ENCODE data around the gene MYB. TPM values are rescaled to one million over a fixed set of nuclear protein-coding genes. Genes with fewer than 3 reads are reported as not detected.
"Not testable (repeated sequence)": the region's sequence is repeated elsewhere in the genome, so short reads cannot be mapped to it uniquely, and the experiment has no call there.

Gene MYB
- total RNA-seq, 1 donor from 2014 or later: 0.89 TPM

DNA sequence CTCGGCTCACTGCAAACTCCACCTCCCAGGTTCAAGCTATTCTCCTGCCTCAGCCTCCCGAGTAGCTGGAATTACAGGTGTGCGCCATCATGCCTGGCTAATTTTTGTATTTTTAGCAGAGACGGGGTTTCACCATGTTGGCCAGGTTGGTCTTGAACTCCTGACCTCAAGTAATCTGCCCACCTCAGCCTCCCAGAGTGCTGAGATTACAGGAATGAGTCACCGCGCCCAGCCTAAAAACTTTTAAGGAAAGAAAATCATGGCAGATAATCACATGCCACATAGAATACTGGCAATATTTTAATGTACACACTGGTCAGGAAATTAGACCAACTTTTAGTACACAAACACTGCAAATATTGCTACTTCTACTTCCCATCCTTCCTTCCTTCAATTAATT lies 16.7 kb upstream of the MYB start:
- DNase-seq (ENCODE audit: low spot score): not testable (repeated sequence)

DNA sequence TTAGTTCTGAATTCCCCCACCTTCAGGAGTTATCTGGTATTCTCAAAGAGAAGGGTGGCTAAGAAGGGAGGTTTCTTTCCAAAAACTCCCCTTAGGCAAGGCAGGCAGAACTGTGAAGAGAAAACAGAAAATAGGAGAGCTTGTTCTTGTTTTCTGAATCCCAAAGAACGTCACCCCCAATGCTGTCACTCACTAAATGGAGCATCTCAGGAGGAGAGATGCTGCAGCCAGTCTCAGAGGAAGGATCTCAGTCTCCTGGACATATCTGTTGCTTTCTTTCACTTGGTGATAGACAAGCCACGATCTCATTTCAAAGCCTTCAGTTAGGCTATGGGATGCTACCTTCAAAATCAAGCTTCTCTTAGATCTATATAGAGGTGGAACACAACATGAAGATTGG lies 16.1 kb upstream of the MYB start:
- DNase-seq (ENCODE audit: low spot score): no peak

DNA sequence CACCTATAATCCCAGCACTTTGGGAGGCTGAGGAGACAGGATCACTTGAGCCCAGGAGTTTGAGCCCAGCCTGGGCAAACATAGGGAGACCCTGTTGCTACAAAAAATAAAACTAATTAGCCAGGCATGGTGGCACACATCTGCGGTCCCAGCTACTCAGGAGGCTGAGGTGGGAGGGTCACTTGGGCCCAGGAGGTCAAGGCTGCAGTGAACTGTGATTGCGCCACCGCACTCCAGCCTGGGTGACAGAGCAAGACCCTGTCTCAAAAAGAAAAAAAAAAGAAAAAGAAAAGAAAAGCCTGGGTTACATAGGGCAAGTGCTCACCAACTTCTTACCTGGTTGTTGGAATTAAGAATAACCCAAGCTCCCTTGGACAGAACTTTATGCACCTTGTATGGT lies 14.6 kb upstream of the MYB start:
- DNase-seq (ENCODE audit: low spot score): no peak

DNA sequence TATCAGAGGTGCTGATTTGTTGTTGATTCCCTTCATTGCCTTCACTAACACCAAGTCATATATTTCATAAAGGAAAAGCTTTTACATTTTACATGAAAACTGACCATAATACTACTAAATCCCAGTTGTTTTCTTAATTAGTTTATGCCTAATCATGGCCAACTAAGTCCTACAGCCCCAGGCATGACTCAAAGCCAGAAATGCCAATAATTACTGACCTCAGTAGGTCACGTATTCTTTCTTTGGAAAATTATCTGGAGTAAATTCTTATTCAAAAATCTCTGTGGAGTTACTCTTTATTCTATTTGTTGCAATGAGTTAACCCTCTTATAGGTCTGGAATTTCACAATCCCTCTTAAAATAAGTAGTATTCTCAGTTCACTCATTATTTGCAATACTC lies 13.5 kb upstream of the MYB start:
- DNase-seq (ENCODE audit: low spot score): no peak

DNA sequence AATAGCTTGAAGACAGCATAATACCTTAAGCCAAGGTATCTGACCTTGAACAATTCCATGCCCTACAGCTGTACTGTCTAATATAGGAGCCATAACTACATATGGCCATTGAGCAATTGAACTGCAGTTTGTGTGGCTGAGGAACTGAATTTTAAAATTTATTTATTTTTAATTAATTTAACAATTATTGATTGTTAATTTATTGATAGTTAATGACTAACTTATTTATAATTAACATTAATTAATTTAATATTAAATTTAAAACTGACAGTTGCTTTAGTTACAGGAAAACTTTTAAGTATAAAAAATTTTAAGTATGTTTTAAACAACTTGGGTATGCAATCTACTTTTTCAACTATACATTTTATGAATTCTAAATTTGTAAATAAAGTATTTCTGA lies 12.3 kb upstream of the MYB start:
- no peak for DNase-seq (ENCODE audit: low spot score)

DNA sequence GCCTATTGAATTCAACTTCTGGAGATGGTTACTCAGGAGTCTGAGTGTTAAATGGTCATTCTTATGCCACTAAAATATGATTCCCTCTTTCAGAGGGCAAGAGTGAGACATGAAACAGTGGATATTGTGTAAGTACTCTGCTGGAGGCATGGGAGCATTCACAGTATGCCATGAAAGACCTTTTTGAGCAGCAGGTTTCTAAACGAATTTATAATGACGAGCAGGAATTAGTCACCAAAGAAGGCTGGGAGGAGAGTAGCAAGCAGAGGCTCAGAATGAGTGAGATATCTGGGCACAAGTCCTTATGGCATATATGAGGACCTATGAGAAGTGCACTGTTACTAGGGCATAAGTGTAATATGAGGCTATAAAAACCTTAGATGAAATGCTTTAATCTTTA lies 10.9 kb upstream of the MYB start:
- no peak for DNase-seq (ENCODE audit: low spot score)

DNA sequence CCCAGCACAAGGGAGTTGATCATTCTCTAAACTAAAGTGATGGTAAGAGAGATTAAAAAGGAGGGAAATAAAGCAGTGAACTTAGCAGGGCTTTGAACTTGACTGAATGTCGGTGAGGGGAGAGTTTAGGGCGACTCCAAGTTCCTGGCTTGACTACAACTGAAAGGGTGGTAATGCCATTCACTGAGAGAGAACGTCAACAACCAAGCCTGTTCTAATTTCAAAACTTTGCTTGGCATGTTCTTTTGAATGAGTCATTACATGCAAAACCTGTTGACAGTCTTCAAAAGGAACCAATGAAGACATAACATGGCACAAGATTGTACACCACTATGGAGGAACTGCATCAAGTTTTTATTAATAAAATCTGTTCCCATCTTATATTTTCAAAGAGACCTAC lies 10.3 kb upstream of the MYB start:
- DNase-seq (ENCODE audit: low spot score): no peak

DNA sequence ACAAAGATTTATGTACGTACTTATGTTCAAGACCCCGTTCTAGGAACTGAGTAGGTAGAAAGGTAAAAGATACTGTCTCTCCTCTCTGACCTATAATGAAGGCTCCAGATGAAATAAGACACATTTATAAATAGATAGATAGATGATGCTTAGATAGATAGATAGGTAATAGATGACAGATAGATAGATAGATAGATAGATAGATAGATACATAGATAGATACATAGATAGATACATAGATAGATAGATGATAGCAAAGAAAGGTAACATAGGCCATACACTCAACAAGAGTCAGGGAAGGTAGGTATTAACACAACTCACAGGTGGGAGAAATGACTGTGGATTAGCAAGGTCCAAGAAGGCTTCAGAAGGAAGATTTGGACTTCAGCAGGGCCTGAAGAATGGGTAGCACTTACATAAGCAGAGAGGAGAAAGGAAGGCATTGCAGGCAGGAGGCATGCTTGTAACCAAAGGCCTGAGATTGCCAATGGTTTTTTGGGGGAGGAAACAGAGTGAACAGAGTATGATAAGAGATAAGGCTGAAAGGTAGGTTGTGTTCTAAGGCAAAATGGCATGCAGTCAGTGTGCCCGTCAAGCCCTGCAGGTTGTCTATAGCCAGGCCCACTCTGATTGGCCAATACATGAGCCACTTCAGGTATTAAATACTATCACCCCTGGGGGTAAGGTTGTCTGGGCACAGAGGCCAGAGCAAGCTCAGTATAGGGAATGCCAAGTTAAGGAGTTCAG lies 7.7 kb upstream of the MYB start:
- DNase-seq (ENCODE audit: low spot score): no peak

DNA sequence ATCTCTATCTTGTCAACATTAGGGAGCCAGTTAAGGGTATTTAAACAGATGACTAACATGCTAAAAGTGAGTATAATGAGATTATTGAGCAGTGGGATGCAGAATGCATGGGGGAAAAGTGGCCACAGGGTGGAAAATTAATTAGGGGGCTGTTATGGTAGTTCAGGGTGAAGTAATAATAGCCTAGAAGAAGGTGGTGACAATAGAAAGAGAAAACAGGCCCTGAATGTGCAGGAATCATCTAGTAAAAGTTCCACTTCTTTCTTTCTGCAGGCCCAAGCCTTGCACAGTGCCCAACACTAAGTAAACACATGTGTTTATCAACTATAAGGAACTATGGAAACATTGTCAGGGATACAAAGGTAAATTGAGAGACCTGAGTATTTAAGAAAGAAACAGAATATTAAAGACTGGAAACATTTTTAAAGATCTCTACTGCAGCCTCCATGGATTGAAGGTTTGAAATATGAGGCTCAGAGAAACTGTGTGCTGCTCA lies 7.1 kb upstream of the MYB start:
- no peak for DNase-seq (ENCODE audit: low spot score)

DNA sequence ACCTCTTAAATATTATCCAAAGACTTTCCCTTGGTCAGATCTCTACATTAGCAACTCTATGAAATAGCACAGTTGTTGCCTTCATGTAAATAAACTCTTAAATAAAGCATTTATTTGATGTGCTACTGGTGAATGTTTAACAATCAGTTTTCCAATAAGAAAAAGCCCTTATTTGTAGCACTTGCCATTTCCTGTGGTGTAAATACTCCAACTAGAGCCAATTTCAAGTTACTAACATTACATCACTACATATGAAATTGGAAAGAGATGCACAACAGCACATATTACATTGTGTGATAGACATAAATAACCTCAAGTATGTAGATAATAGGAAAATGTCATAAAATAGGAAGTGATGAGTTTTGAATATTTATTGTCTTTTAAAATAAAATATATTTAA lies 5.0 kb upstream of the MYB start:
- no peak for DNase-seq (ENCODE audit: low spot score)

DNA sequence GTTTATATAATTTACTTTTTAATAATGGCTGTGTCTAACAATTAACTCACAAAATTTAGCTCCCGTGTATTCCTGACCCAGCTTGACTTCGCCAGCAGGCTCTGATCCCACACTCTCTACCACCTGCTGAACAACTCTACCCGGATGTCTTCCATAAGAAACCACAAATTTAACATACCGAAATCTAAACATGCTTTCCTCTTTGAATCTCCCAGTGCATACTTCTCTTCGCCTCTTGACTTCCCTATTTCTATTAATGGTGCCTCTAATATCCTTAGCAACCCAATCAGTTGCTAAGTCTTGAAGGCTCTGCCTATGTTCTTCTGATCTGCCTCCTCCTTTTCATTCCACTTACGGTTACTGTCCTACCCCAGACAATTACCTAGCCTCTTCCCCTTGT lies 4.6 kb upstream of the MYB start:
- DNase-seq (ENCODE audit: low spot score): no peak

DNA sequence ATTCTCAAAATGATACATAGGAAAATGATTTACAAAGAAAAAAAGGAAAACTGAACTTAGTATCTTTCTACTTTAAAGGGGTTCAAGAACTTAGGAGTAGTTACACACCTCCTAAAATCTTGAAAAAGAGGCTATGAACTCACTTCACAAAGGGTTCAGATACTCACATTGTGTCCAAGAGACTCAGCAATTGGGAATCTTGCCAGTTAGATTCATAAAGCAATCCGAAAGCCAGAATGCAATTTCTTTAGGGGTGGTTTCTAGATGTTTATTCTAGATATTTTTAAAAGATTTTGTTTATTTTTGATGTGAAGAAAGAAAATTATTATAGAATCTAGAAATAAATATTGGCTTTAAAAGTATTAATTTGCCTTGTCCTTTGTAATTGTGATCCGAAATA lies 1.7 kb upstream of the MYB start:
- DNase-seq (ENCODE audit: low spot score): no peak

DNA sequence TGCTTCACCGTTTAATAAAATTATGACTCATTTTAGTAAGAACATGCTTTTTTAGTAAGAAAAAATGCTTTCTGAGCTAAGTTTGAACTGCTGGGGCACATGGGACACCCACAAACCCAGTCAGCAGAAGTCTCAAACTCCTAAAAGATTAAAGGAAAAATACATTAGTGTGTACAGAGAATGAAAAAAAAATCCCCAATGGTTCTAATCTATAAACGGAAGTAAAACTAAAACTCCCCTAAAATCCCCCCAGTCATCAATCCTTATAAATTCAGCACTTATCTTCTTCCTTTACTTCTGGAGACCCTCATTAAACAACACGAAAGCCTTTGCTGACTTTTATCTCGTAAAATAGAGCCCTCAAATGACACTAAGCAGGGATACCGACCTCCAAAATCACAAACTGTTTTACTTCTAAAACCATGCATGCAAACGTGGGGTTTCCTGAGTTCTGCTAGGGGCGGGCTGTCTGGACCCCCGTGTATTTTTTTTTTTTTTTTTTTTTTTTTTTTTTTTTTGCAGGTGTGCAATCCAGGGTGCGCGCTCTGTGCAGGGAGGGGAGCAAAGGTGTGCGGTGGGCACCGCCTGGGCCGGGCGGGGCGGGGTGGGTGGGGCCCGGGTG lies 1.1 kb upstream of the MYB start:
- no peak for DNase-seq (ENCODE audit: low spot score)

DNA sequence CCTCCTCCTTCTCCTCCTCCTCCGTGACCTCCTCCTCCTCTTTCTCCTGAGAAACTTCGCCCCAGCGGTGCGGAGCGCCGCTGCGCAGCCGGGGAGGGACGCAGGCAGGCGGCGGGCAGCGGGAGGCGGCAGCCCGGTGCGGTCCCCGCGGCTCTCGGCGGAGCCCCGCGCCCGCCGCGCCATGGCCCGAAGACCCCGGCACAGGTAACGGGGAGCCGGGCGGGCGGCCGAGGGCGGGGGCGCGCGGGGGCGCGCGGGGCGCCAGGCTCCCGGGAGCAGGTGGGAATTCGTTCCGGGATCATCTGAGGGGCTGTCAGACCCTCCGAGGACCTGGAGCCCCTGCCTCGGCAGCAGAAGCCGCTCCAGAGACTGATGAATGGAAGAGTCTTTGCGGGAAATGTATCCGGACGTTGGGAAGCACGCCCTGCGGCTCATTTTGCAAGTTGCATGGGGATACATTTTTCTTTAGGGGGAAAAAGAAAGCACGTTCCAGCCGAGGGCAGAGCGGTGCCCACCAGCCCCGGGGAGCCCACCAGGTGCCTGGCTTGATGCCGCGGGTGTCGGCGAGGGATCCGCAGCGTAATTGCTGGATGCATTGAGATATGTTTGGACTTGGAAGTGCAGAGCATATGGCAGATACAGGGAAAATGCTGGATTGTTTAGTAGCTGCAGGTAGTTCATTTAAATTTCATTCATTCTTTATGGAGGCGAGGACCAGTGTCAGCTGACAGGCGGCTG lies 394 bp downstream of the MYB start:
- DNase-seq (ENCODE audit: low spot score): no peak

DNA sequence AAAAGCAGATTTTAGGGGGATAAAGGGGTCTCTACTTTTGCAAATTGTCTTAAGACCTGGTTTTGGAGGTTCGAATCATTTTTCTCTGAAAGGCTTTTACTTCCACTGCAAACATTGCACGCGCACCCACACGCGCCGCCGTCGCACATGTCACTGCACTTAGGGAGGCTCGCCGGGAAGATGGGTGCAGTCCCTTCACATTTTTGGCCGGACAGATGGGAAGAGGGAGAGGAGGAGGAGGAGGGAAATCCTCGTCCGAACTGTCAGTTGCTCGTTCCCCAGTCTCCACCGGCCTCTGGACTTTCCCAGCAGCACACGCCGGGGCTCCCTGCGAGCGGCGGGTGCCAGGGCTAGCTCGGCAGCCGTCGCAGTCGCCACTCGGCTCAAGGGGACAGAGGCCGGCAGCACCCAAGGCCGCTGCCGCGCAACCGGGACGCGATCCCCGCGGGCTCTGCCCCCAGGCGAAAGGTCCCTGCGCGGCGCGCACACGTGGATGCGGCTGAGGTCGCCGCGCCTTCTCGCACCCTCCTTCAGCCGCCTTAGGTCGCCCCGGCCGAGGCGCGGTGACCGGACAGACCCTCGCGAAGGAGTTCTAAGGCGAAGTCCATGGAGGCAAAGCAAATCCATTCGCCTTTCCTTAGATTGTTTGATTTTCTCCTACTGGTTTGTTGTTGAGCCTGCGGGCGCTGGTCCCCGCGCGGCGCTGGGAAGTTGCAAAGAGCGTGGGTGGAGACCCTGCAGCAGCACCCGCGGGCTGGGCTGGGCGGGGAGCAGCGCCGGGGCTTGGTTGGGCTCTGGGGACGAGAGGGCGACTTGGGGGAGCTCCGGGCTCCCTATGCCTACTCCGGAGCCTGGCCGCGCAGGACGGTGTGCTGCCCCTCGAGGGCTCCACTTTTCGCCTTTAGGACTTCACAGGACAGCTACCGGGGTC lies 1.2 kb downstream of the MYB start:
- no peak for DNase-seq (ENCODE audit: low spot score)

DNA sequence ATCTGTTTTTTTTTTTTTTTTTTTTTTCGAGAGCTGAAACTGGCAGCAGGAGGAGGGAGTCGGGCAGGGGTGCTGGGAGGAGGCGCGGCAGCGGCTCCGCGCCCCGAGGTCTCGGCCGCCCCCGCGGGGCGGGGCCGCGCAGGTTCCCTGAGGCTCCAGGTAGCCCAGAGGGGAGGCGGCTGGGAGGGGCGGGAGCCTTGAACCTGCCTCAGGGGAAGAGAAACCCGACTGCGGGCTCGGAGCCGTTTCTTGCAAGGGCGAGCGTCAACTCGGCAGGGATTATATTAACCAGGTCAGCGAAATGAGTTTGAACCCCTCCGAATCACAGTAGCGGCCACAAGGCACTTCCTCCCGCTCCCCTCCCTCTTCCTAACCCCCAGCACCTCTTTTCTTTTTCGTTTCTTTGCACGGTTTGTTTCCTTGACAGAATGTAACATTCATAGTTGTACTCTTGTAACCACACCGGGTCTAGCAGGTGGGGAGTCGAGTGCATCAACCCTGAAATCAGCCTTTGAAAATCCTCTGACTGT lies 2.0 kb downstream of the MYB start:
- peak; percentile 56 for DNase-seq (ENCODE audit: low spot score)

DNA sequence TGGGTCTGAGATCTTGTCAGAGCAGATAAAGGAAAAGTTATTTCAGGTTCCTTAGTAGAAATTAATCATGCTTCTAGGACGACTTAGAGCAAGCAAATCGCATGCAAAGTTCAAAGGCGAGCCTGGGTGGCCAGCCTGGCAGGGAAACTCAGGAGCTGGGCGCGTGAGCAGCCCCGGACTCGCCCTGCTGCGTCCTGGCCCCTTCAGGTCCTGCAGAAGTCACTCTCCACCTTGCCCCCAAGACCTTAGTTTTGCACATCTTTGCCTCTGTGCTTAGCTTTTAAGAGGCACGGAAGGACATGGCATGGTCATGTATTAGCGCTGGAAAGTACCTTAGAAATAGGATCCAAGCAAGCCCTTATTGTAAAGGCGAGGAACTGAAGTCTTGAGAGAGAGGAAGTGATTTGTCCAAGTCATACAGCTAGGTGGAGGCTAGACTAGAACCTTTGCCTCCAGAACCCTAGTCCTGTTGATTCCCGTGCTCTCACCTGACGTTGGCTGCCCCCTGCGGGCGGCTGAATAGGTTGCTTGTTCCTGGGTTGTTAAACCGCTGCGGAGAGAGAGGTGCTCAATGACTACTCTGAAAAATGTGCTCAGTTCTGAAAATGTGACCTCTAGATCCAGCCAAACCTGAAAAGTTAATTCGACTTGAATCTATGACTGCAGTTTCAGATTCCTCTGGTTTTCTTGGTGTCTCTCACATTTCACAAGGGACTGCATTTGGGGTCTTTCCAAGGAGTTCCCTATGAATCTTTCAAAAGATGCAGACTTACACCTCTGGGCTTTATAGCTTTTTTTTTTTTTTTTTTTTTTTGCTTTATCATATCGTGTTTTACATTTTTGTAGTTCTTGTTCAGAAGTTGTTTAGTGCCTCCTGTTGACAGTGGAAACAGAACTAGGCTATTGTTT lies 2.7 kb downstream of the MYB start:
- no peak for DNase-seq (ENCODE audit: low spot score)

DNA sequence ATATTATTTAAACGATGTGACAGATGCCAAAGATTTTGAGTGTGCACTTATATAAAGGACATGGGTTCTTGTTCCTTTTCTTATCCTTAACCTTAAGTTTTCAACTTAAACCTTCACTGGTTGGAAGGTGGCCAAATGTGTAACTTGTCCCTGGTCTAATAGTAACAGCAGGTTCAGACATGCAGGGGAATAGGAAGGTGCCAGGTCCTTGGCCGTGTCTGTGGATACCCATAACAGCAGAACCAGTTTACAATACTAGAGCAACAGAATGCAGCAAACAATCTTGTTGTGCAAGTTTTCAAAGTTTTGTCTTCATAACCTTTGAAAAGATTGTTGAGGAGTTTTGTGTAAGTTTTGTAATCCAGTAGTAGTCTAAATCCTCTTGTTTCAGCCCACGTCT lies 4.4 kb downstream of the MYB start:
- DNase-seq (ENCODE audit: low spot score): peak; percentile 60

DNA sequence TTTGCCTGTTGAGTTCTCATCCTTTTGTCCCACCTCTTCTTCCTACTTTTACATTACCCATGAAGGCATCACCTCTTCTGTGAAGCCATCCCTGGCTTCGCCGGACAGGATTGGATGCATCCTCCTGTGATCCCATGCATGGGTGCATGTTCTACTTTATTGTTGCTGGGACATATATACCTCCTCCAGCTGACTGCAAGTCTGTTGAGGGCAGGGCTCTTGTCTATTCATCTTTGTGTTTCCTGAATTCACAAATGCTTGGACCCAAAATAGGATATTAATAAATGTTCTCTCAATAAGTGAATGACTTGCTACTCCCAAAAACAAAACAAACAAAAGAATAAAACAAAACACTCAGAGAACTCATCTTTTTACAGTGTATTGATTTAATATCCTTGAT lies 5.1 kb downstream of the MYB start:
- no peak for DNase-seq (ENCODE audit: low spot score)

DNA sequence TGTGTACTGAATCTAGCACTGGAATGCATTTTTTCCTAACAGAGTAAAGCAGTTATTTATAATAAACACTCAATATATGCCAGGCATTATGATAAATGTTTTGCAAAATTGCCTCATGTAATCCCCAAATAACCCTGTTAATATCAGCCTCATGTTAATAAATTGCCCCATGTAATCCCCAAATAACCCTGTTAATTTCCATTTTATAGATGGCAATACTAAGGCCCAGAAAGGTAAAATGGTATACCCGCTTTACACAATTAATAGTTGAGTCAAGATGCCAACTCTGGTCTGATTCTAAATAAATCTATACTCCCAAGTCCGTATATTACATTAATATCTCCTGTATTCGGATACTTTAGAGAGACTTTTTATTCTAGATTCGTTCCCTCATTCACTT lies 6.3 kb downstream of the MYB start:
- DNase-seq (ENCODE audit: low spot score): no peak

DNA sequence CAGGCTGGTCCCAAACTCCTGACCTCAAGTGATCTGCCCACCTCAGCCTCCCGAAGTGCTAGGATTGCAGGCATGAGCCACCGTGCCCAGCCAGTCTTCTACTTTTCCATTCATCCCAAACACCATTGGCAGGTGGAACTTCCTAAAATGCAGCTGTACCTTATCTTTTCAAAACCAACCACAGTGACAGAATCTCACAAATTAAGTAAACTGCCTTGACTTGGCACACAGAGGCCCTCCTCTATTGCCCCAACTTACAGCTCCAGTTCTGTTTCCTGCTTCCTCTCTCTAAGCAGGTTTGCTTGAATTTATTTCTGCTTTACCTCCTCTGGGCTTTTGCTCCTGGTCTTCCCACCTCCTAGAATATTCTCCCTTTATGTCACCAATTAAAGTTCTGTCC lies 7.6 kb downstream of the MYB start:
- DNase-seq (ENCODE audit: low spot score): no peak
